B cell (primary cell): ENCODE measurements around the gene UROS. TPM values are rescaled to one million over a fixed set of nuclear protein-coding genes. Genes with fewer than 3 reads are reported as not detected.

ENCODE experiments used
- ATAC-seq: fragments of 200-7000 bp; cut with Tn5 transposase; one replicate; pipeline ENCODE4 v1.10.0; 2021; ENCODE audit warnings: low read depth, mild to moderate bottlenecking, moderate number of reproducible peaks, moderate library complexity
- CTCF ChIA-PET: fragments of 350-600 bp; sonication (Branson Sonifier 250); formaldehyde crosslinking; loops from one replicate; lab custom pipeline; 2021; ENCODE audit warnings: antibody characterized with exemption, inconsistent platforms; lab: Charles Lee
- POLR2A ChIA-PET: fragments of 350-600 bp; sonication (Branson Sonifier 250); formaldehyde crosslinking; loops from one replicate; lab custom pipeline; 2021; ENCODE audit warnings: antibody characterized with exemption; lab: Charles Lee
- DNase-seq: peaks from one replicate; pipeline ENCODE4 v3.0.0; 2013
- H2AFZ ChIP-seq: 2 replicates; pipeline ENCODE4 v1.6.1; 2012; ENCODE audit warnings: mild to moderate bottlenecking, low read depth, low read length; ENCODE audit not compliant: insufficient read depth, poor library complexity, severe bottlenecking
- H3K27ac ChIP-seq, 2 donors: 1 replicate in 1 of 2; 2 replicates in 1 of 2; pipeline ENCODE4 v1.5.1; 2012 to 2013; ENCODE audit warnings: low read length in 2 of 2, mild to moderate bottlenecking in 2 of 2, moderate library complexity in 1 of 2
- H3K27me3 ChIP-seq, 4 experiments: fragments of 200-600 bp in 1 of 4; sonication (generic) in 1 of 4; replicated peaks in 1 of 4; 1 replicate in 2 of 4; 2 replicates in 2 of 4; pipeline versions ENCODE4 v1.6.1 to v1.7.0; 2013 to 2016; ENCODE audit warnings: low read length in 3 of 4, mild to moderate bottlenecking in 2 of 4, mixed read lengths in 1 of 4, moderate library complexity in 1 of 4; ENCODE audit not compliant: insufficient read depth in 4 of 4, control insufficient read depth in 3 of 4; ENCODE audit errors: control extremely low read depth in 1 of 4
- H3K36me3 ChIP-seq, 2 experiments: replicated peaks in 1 of 2; 1 replicate in 1 of 2; 2 replicates in 1 of 2; pipeline versions ENCODE4 v1.6.1 to v1.7.1; 2013; ENCODE audit warnings: low read length in 1 of 2; ENCODE audit not compliant: insufficient read depth in 2 of 2, control insufficient read depth in 1 of 2; ENCODE audit errors: control extremely low read depth in 1 of 2, extremely low read depth in 1 of 2
- H3K4me1 ChIP-seq, 2 donors: fragments of 200-600 bp in 1 of 2; sonication (generic) in 1 of 2; 1 replicate in 1 of 2; 2 replicates in 1 of 2; pipeline versions ENCODE4 v1.5.1 to v1.6.1; 2013 to 2017; ENCODE audit warnings: low read length in 2 of 2; ENCODE audit not compliant: control insufficient read depth in 2 of 2, insufficient read depth in 2 of 2
- H3K4me2 ChIP-seq: replicated peaks from 2 replicates; pipeline ENCODE3; 2012; ENCODE audit warnings: mild to moderate bottlenecking, low read depth, low read length; ENCODE audit not compliant: poor library complexity, severe bottlenecking
- H3K4me3 ChIP-seq, 5 experiments: fragments of 200-600 bp in 1 of 5; sonication (generic) in 1 of 5; 1 replicate in 3 of 5; 2 replicates in 2 of 5; pipeline versions ENCODE4 v1.5.1 to v1.7.0; 2011 to 2016; ENCODE audit warnings: low read length in 4 of 5, mild to moderate bottlenecking in 4 of 5, low read depth in 2 of 5, control low read depth in 1 of 5, moderate library complexity in 1 of 5; ENCODE audit not compliant: insufficient read depth in 1 of 5; ENCODE audit errors: control extremely low read depth in 1 of 5, extremely low read depth in 1 of 5
- H3K79me2 ChIP-seq: fragments of 200-600 bp; sonication (generic); one replicate; pipeline ENCODE4 v1.6.0; 2016; ENCODE audit warnings: low read length; ENCODE audit not compliant: control insufficient read depth, insufficient read depth
- H3K9ac ChIP-seq: fragments of 200-600 bp; sonication (generic); 2 replicates; pipeline ENCODE4 v1.6.1; 2017; ENCODE audit warnings: mild to moderate bottlenecking, low read length, moderate library complexity
- H3K9me3 ChIP-seq, 3 donors: one replicate each; pipeline versions ENCODE4 v1.6.1 to v1.7.1; 2013; ENCODE audit warnings: low read length in 2 of 3; ENCODE audit not compliant: control insufficient read depth in 2 of 3, insufficient read depth in 1 of 3; ENCODE audit errors: control extremely low read depth in 1 of 3
- H4K20me1 ChIP-seq: 2 replicates; pipeline ENCODE4 v1.6.0; 2012; ENCODE audit warnings: mild to moderate bottlenecking, low read length; ENCODE audit not compliant: insufficient read depth, control insufficient read depth, poor library complexity, severe bottlenecking
- H3K27ac Mint-ChIP-seq: one replicate; pipeline ENCODE4 v1.8.0; 2021; ENCODE audit warnings: mixed read lengths
- H3K27me3 Mint-ChIP-seq: one replicate; pipeline ENCODE4 v1.8.0; 2021; ENCODE audit warnings: mixed read lengths
- H3K4me1 Mint-ChIP-seq: one replicate; pipeline ENCODE4 v1.8.0; 2021; ENCODE audit warnings: mixed read lengths
- H3K4me3 Mint-ChIP-seq: one replicate; pipeline ENCODE4 v1.8.0; 2021; ENCODE audit warnings: mixed read lengths
- H3K9me3 Mint-ChIP-seq: one replicate; pipeline ENCODE4 v1.8.0; 2022; ENCODE audit warnings: mixed read lengths; ENCODE audit not compliant: insufficient read depth
- EZH2 ChIP-seq: IDR thresholded peaks from 2 replicates; pipeline ENCODE4 v1.6.1; 2012; ENCODE audit warnings: borderline replicate concordance, low read depth, mild to moderate bottlenecking, moderate library complexity, low read length; ENCODE audit not compliant: insufficient read depth, poor library complexity, severe bottlenecking
- WGBS: methylation state at CpG from one replicate; pipeline ENCODE4 v1.1.5; 2013; ENCODE audit warnings: missing lambda C conversion rate; ENCODE audit not compliant: insufficient coverage; 5-methylcytosine and 5-hydroxymethylcytosine counted together
- intact Hi-C: fragments of 100-400 bp; cut with micrococcal nuclease; formaldehyde crosslinking; loops from one replicate; pipeline ENCODE4 v1.10.0; 2022
- polyA plus RNA-seq: library from polyadenylated mRNA; depleted of rRNA; stranded (reverse); fragments of >200 nt; gene quantifications from 2 replicates; pipeline ENCODE4 v1.2.3, GENCODE V29; 2012
- total RNA-seq, 2 donors: library from RNA; stranded (reverse); fragments of 120-200 nt in 1 of 2; gene quantifications; 1 replicate in 1 of 2; 2 replicates in 1 of 2; pipeline versions ENCODE4 v1.2.3 to v1.2.4, GENCODE V29; 2013 to 2022
- TF ChIP-seq, protein P1 (sequence below): fragments of 200-600 bp; IDR thresholded peaks from one replicate; pipeline ENCODE4 v1.8.0; 2022; ENCODE audit warnings: antibody characterized with exemption, mild to moderate bottlenecking

Gene UROS
- total and polyA plus RNA-seq, 2 donors (not counting 1 experiment from before 2014, with no cell fraction given) = 28.3 to 37.1 TPM

DNA sequence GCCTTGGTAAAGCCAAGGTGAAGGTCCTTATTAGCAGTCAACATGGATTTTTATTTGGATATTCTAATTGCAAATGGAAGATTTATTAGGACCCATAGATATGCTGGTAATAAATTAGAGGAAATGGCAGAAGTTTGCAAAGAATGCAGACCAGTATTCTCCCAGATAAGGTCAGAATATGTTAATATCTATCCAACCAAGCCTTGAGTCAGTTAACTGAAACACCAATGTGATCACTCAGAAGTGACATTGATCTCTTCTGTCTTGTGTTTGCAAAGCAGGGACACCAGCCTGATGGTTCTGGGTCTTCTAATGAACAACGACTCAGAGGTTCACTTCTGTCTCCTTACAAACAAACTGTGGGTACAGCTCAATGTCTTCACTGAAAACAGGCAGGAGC is 21.5 kb downstream of the UROS start:
- no peak for TF ChIP-seq EZH2
- TF ChIP-seq, protein P1, sequence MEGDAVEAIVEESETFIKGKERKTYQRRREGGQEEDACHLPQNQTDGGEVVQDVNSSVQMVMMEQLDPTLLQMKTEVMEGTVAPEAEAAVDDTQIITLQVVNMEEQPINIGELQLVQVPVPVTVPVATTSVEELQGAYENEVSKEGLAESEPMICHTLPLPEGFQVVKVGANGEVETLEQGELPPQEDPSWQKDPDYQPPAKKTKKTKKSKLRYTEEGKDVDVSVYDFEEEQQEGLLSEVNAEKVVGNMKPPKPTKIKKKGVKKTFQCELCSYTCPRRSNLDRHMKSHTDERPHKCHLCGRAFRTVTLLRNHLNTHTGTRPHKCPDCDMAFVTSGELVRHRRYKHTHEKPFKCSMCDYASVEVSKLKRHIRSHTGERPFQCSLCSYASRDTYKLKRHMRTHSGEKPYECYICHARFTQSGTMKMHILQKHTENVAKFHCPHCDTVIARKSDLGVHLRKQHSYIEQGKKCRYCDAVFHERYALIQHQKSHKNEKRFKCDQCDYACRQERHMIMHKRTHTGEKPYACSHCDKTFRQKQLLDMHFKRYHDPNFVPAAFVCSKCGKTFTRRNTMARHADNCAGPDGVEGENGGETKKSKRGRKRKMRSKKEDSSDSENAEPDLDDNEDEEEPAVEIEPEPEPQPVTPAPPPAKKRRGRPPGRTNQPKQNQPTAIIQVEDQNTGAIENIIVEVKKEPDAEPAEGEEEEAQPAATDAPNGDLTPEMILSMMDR = no peak
- H3K27ac Mint-ChIP-seq = no peak overlapping the region
- ATAC-seq = no peak
- H3K4me1 Mint-ChIP-seq = no peaks in the 10 kb centered on the region
- CTCF ChIA-PET = no interaction called here
- Histone ChIP-seq H3K27ac (no peak overlapping the region), H3K4me3 (no peak overlapping the region), H3K27me3 (no peaks in the 10 kb centered on the region), H3K36me3 (peaks cover 2 to 43% of the 10 kb centered on the region in 2 experiments), H3K4me1 (no peaks in the 10 kb centered on the region), H3K4me2 (no peak overlapping the region), H4K20me1 (no peaks in the 10 kb centered on the region), H3K79me2 (no peaks in the 10 kb centered on the region), H3K9me3 (no peaks in the 10 kb centered on the region), H3K9ac (no peak overlapping the region), H2AFZ (no peak overlapping the region)
- no peak for DNase-seq
- no peaks in the 10 kb centered on the region for H3K9me3 Mint-ChIP-seq
- H3K4me3 Mint-ChIP-seq = no peak overlapping the region
- H3K27me3 Mint-ChIP-seq = no peaks in the 10 kb centered on the region
- POLR2A ChIA-PET = no interaction called here
- 86% methylated on average over 1 of the region's 1 CpG for WGBS
- intact Hi-C loops = no loop called here

- H4K20me1 ChIP-seq = no peaks in the 10 kb centered on the region
- H3K4me1 Mint-ChIP-seq = no peaks in the 10 kb centered on the region
- TF ChIP-seq, protein P1 = no peak
- TF ChIP-seq EZH2 = no peak
- H3K27me3 Mint-ChIP-seq = no peaks in the 10 kb centered on the region
- H3K9me3 ChIP-seq = no peaks in the 10 kb centered on the region
- no peak overlapping the region for H3K4me2 ChIP-seq
- no peak overlapping the region for H3K4me3 ChIP-seq
- DNase-seq = no peak
- no peaks in the 10 kb centered on the region for H3K27me3 ChIP-seq
- no peak overlapping the region for H3K27ac ChIP-seq
- H3K9ac ChIP-seq = no peak overlapping the region
- H3K9me3 Mint-ChIP-seq = no peaks in the 10 kb centered on the region
- no peak overlapping the region for H3K4me3 Mint-ChIP-seq
- no peak overlapping the region for H2AFZ ChIP-seq
- ChIA-PET POLR2A (no interaction called here), CTCF (interaction anchor here (1.5 kb wide), 1 partner anchor 51 kb away, joined by 3 read pairs; no protein-coding TSS in a partner anchor)
- peaks cover 0 to 35% of the 10 kb centered on the region in 2 experiments for H3K36me3 ChIP-seq
- WGBS = 100% methylated on average over 1 of the region's 8 CpGs
- no peaks in the 10 kb centered on the region for H3K4me1 ChIP-seq
- H3K27ac Mint-ChIP-seq = no peak overlapping the region
- intact Hi-C loops = no loop called here
- no peak for ATAC-seq
- H3K79me2 ChIP-seq = no peaks in the 10 kb centered on the region
Observed at GRCh38 chr10:125799451-125800182, 23.4 kb downstream of the UROS start.
